Omental fat pad (tissue), 4 donors: ENCODE measurements around the gene IGF2BP2. TPM values are rescaled to one million over a fixed set of nuclear protein-coding genes. Genes with fewer than 3 reads are reported as not detected.

Experiments
- ATAC-seq: fragments of 150-250 bp; one replicate; pipeline ENCODE4 v1.9.1; 2016; ENCODE audit warnings: mild to moderate bottlenecking, moderate library complexity; ENCODE audit not compliant: low FRiP score
- DNase-seq: peaks from one replicate; pipeline ENCODE4 v3.0.0-alpha.2; 2019; ENCODE audit warnings: low spot score
- total RNA-seq, 4 donors: library from RNA; depleted of rRNA; stranded (reverse); fragments of >200 nt; gene quantifications; one replicate each; pipeline ENCODE4 v1.1.0, GENCODE V29; 2016
- TF ChIP-seq, protein P1 (sequence below), 3 donors: fragments of 450-650 bp; IDR thresholded peaks; one replicate each; pipeline ENCODE4 v1.5.1; 2016 to 2017; ENCODE audit warnings: antibody characterized with exemption in 3 of 3, mild to moderate bottlenecking in 3 of 3, moderate library complexity in 2 of 3

IGF2BP2 gene
- total RNA-seq, 4 donors from 2014 or later: 7.3 to 48.9 (median 18.7) TPM

GRCh38 chr3:185718736-185719593 lies 105.9 kb downstream of the IGF2BP2 start:
- TF ChIP-seq, protein P1, sequence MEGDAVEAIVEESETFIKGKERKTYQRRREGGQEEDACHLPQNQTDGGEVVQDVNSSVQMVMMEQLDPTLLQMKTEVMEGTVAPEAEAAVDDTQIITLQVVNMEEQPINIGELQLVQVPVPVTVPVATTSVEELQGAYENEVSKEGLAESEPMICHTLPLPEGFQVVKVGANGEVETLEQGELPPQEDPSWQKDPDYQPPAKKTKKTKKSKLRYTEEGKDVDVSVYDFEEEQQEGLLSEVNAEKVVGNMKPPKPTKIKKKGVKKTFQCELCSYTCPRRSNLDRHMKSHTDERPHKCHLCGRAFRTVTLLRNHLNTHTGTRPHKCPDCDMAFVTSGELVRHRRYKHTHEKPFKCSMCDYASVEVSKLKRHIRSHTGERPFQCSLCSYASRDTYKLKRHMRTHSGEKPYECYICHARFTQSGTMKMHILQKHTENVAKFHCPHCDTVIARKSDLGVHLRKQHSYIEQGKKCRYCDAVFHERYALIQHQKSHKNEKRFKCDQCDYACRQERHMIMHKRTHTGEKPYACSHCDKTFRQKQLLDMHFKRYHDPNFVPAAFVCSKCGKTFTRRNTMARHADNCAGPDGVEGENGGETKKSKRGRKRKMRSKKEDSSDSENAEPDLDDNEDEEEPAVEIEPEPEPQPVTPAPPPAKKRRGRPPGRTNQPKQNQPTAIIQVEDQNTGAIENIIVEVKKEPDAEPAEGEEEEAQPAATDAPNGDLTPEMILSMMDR (IDR thresholded peaks at IDR 0.05): no peak
- DNase-seq: no peak

DNA sequence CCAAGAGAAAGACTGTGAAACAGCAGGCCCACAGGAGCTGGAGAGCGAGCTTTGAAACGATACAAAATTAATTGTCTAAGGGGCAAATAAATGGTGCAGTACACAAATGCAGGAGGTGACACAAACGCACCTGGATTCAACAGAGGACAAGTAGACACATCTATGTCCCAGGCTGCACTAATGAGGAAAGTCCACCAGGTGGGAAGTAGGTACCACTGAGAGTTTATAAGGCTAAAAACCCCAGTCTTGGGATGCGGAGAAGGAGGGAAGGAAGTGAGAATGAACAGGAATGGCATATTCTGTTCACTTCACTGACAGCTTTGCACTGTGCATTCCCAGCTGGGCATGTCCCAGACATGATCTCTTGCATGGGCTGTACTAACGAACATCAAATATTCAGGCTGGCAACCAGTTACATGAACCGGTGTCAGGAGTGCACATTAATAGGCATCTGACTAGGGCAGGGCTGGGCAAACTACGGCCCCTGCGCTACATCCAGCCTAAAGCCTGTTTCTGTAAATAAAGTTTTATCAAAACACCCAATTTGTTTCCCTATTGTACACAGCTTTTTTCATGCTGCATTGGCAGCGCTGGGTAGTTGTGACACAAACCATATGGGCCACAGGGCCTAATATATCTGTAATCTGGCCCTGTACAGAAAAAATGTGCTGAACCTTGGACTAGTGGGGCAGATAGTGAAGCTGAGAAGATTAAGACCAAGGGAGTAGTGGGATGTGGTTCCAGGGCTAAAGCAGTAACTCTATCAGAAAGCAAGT lies 107.0 kb downstream of the IGF2BP2 start:
- ATAC-seq: no peak
- DNase-seq: no peak
- TF ChIP-seq, protein P1 (IDR thresholded peaks at IDR 0.05): no peak

More at GRCh38 chr3:185718736-185719593, 105.9 kb downstream of the IGF2BP2 start:
- ATAC-seq: no peak

GRCh38 chr3:185717121-185717520 lies 107.7 kb downstream of the IGF2BP2 start:
- ATAC-seq (peak; percentile 80), DNase-seq (no peak)
- TF ChIP-seq, protein P1 (IDR thresholded peaks at IDR 0.05): no peak

- TF ChIP-seq, protein P1 (IDR thresholded peaks at IDR 0.05): no peak
- ATAC-seq (no peak), DNase-seq (no peak)
These were observed 108.3 kb downstream of the IGF2BP2 start for GRCh38 chr3:185716436-185717108.

GRCh38 chr3:185715091-185715490 lies 109.8 kb downstream of the IGF2BP2 start:
- TF ChIP-seq, protein P1 (IDR thresholded peaks at IDR 0.05): no peak
- ATAC-seq (no peak), DNase-seq (no peak)

GRCh38 chr3:185714085-185714484 lies 110.8 kb downstream of the IGF2BP2 start:
- no peak for DNase-seq
- ATAC-seq: no peak
- TF ChIP-seq, protein P1 (IDR thresholded peaks at IDR 0.05): no peak
